CD4-positive, alpha-beta memory T cell (primary cell): ENCODE results near the gene NT5C3A. TPM values are rescaled to one million over a fixed set of nuclear protein-coding genes. Genes with fewer than 3 reads are reported as not detected.

Experiments used
- CTCF ChIA-PET: fragments of 350-600 bp; sonication (Branson Sonifier 250); formaldehyde crosslinking; loops from one replicate; lab custom pipeline; 2021; ENCODE audit warnings: inconsistent platforms; ENCODE audit not compliant: partially characterized antibody; lab: Charles Lee
- POLR2A ChIA-PET: fragments of 350-600 bp; sonication (Branson Sonifier 250); formaldehyde crosslinking; loops from one replicate; lab custom pipeline; 2021; ENCODE audit not compliant: partially characterized antibody; lab: Charles Lee
- DNase-seq, 5 donors: peaks; one replicate each; pipeline versions ENCODE4 v3.0.0 to v3.0.0-alpha.2; 2020 to 2022; ENCODE audit warnings: mixed read lengths in 1 of 5
- H3K27ac ChIP-seq: one replicate; pipeline ENCODE4 v1.7.0; 2013; ENCODE audit warnings: low read depth, low read length
- H3K27me3 ChIP-seq: 2 replicates; pipeline ENCODE4 v1.7.0; 2013; ENCODE audit warnings: mild to moderate bottlenecking, low read length, moderate library complexity; ENCODE audit not compliant: insufficient read depth
- H3K36me3 ChIP-seq: 2 replicates; pipeline ENCODE4 v1.7.0; 2013; ENCODE audit warnings: mild to moderate bottlenecking, low read length, moderate library complexity; ENCODE audit not compliant: insufficient read depth
- H3K4me1 ChIP-seq: 2 replicates; pipeline ENCODE4 v1.7.0; 2013; ENCODE audit warnings: mild to moderate bottlenecking, low read length, moderate library complexity; ENCODE audit not compliant: insufficient read depth
- H3K4me3 ChIP-seq, 2 donors: one replicate each; pipeline ENCODE4 v1.7.0; 2013; ENCODE audit warnings: low read length in 2 of 2, mild to moderate bottlenecking in 1 of 2
- H3K9me3 ChIP-seq, 2 donors: one replicate each; pipeline ENCODE4 v1.7.0; 2013; ENCODE audit warnings: low read length in 2 of 2, control low read depth in 1 of 2; ENCODE audit not compliant: control insufficient read depth in 1 of 2
- H3K27ac Mint-ChIP-seq, 7 donors: one replicate each; pipeline ENCODE4 v1.8.0; 2020 to 2021; ENCODE audit warnings: mixed read lengths in 7 of 7, mild to moderate bottlenecking in 6 of 7, inconsistent platforms in 3 of 7, moderate library complexity in 3 of 7
- H3K27me3 Mint-ChIP-seq, 2 donors: one replicate each; pipeline ENCODE4 v1.8.0; 2020 to 2021; ENCODE audit warnings: mixed read lengths in 2 of 2
- H3K36me3 Mint-ChIP-seq, 2 donors: one replicate each; pipeline ENCODE4 v1.8.0; 2020 to 2021; ENCODE audit warnings: mixed read lengths in 2 of 2, inconsistent platforms in 1 of 2, mild to moderate bottlenecking in 1 of 2
- H3K4me1 Mint-ChIP-seq, 4 donors: one replicate each; pipeline ENCODE4 v1.8.0; 2020 to 2021; ENCODE audit warnings: mixed read lengths in 4 of 4, mild to moderate bottlenecking in 1 of 4
- H3K4me3 Mint-ChIP-seq, 8 donors: one replicate each; pipeline ENCODE4 v1.8.0; 2020 to 2021; ENCODE audit warnings: mixed read lengths in 8 of 8, mild to moderate bottlenecking in 7 of 8, moderate library complexity in 6 of 8, inconsistent platforms in 3 of 8
- H3K9me3 Mint-ChIP-seq, 8 donors: one replicate each; pipeline ENCODE4 v1.8.0; 2020 to 2021; ENCODE audit warnings: mixed read lengths in 8 of 8, mild to moderate bottlenecking in 5 of 8, inconsistent platforms in 3 of 8, moderate library complexity in 1 of 8
- intact Hi-C: fragments of 100-400 bp; cut with micrococcal nuclease; formaldehyde crosslinking; loops from one replicate; pipeline ENCODE4 v1.15.1; 2023
- polyA plus RNA-seq, 2 donors: library from polyadenylated mRNA; unstranded; fragments of 300-500 nt; fragmentation: Illumina TruSeq; gene quantifications; one replicate each; pipeline ENCODE4 v1.2.3, GENCODE V29; 2021
- total RNA-seq, 2 experiments: library from RNA; stranded (reverse); gene quantifications; one replicate each; pipeline ENCODE4 v1.2.3, GENCODE V29; 2021

Gene NT5C3A
- total and polyA plus RNA-seq, 4 experiments from 2014 or later, result 44.2 to 93.9 (median 48.8) TPM

DNA sequence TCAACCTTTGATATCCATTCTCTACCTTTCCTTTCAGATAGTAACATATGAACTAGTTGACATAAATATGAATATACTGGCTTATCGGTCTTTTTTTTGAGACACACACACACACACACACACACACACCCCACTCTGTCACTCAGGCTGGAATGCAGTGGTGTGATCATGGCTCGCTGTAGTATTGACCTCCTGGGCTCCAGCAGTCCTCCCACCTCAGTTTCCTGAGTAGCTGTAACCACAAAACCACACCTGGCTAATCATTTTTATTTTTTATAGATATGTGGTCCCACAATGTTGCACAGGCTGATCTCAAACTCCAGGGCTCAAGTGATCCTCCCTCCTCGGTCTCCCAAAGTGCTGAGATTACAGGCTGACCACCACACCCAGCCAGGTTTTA, 14.2 kb upstream of the NT5C3A start:
- Mint-ChIP-seq H3K27me3 (peaks cover 2 to 3% of the 10 kb centered on the region in 2 donors), H3K4me1 (peaks cover 16 to 22% (median 19%) of the 10 kb centered on the region in 4 donors), H3K4me3 (peak overlapping the region in 5 of 8 donors; percentile 17 to 63 (median 47)), H3K27ac (no peak overlapping the region), H3K36me3 (no peaks in the 10 kb centered on the region), H3K9me3 (peaks cover 0 to 2% (median under 1%) of the 10 kb centered on the region in 8 donors)
- H3K9me3 ChIP-seq, result no peaks in the 10 kb centered on the region
- no peaks in the 10 kb centered on the region for H3K36me3 ChIP-seq
- H3K4me1 ChIP-seq, result peaks cover 19% of the 10 kb centered on the region
- H3K4me3 ChIP-seq, result no peak overlapping the region
- no peak overlapping the region for H3K27ac ChIP-seq
- ChIA-PET CTCF (interaction anchor here (1.6 to 3.2 kb wide), 2 partner anchors 8 to 31 kb away, joined by 3 to 16 read pairs; no protein-coding TSS in a partner anchor), POLR2A (interaction anchor here (1.4 to 1.9 kb wide), 2 partner anchors 13 to 14 kb away, joined by 3 to 10 read pairs; partner anchors contain the start of gene NT5C3A)
- intact Hi-C loops, result no loop called here
- no peak for DNase-seq
- H3K27me3 ChIP-seq, result no peaks in the 10 kb centered on the region

DNA sequence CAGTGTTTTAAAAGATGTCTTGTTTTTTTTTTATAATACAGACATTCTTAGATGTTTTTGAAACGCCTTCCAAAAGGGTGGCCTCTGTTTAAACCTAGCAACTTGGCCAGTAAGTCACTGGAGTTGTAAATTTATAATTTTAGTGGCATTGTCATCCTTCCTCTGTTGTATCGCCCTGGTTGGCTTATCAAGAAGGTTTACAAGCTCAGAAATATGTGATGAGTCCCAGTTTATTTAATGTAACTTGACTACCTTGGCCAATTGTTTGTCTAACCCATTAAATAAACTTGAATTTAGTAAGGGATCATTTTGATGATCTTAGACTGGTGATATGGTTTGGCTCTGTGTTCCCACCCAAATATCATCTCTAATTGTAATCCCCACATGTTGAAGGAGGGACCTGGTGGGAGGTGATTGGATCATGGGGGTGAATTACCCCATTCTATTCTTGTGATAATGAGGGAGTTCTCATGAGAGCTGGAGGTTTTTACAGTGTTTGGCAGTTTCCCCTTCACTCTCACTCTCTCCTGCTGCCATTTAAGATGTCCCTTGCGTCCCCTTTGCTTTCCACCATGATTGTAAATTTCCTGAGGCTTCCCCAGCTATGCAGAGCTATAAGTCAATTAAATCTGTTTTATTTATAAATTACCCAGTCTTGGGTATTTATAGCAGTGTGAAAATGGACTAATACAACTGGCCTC, 13.4 kb upstream of the NT5C3A start:
- Mint-ChIP-seq H3K9me3 (peaks cover 0 to 8% (median 4%) of the 10 kb centered on the region in 8 donors), H3K4me3 (no peak overlapping the region), H3K4me1 (peaks cover 16 to 22% (median 19%) of the 10 kb centered on the region in 4 donors), H3K27me3 (peaks cover 5% of the 10 kb centered on the region in 2 donors), H3K27ac (no peak overlapping the region), H3K36me3 (no peaks in the 10 kb centered on the region)
- ChIA-PET CTCF (interaction anchor here (1.2 to 3.2 kb wide), 3 partner anchors 7 to 32 kb away, joined by 3 to 16 read pairs (median 3); partner anchors contain the start of gene NT5C3A), POLR2A (interaction anchor here (0.8 kb wide), 1 partner anchor 14 kb away, joined by 4 read pairs; the partner anchor contains the start of gene NT5C3A)
- no peaks in the 10 kb centered on the region for H3K27me3 ChIP-seq
- DNase-seq, result no peak
- H3K9me3 ChIP-seq, result no peaks in the 10 kb centered on the region
- no peak overlapping the region for H3K4me3 ChIP-seq
- intact Hi-C loops, result no loop called here
- H3K36me3 ChIP-seq, result no peaks in the 10 kb centered on the region
- peaks cover 19% of the 10 kb centered on the region for H3K4me1 ChIP-seq
- no peak overlapping the region for H3K27ac ChIP-seq

DNA sequence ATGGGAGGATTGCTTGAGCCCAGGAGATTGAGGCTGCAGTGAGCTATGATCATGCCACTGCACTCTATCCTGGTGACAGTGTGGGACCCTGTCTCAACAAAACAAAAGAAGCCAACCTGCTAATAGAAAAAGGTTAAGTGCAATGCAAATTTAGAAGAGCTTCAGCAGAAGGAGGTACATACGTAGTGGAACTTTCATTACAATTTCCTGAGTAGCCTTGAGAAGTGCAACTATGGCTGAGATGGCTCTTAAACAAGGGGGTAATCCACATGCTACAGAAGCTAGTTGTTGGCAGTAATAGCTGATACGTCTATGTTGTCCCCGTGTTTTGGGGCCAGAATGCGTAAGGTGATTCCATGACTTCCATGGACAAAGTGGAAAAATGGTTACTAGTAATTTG, 10.7 kb upstream of the NT5C3A start:
- H3K27ac ChIP-seq, result no peak overlapping the region
- DNase-seq, result no peak
- H3K36me3 ChIP-seq, result no peaks in the 10 kb centered on the region
- CTCF ChIA-PET, result interaction anchor here (1.0 to 2.9 kb wide), 5 partner anchors 11 to 227 kb away, joined by 3 to 10 read pairs (median 7); partner anchors contain the start of genes NT5C3A and RP9
- no peaks in the 10 kb centered on the region for H3K36me3 Mint-ChIP-seq
- POLR2A ChIA-PET, result interaction anchor here (1.1 kb wide), 1 partner anchor 10 kb away, joined by 3 read pairs; the partner anchor contains the start of gene NT5C3A
- no peak overlapping the region for H3K4me3 Mint-ChIP-seq
- H3K4me1 Mint-ChIP-seq, result peaks cover 13 to 22% (median 18%) of the 10 kb centered on the region in 4 donors
- H3K4me3 ChIP-seq, result no peak overlapping the region
- H3K9me3 ChIP-seq, result peaks cover 0 to 6% of the 10 kb centered on the region in 2 donors
- peaks cover 19% of the 10 kb centered on the region for H3K4me1 ChIP-seq
- intact Hi-C loops, result no loop called here
- H3K27me3 Mint-ChIP-seq, result peaks cover 5% of the 10 kb centered on the region in 2 donors
- no peak overlapping the region for H3K27ac Mint-ChIP-seq
- H3K9me3 Mint-ChIP-seq, result peaks cover 2 to 28% (median 16%) of the 10 kb centered on the region in 8 donors
- no peaks in the 10 kb centered on the region for H3K27me3 ChIP-seq

DNA sequence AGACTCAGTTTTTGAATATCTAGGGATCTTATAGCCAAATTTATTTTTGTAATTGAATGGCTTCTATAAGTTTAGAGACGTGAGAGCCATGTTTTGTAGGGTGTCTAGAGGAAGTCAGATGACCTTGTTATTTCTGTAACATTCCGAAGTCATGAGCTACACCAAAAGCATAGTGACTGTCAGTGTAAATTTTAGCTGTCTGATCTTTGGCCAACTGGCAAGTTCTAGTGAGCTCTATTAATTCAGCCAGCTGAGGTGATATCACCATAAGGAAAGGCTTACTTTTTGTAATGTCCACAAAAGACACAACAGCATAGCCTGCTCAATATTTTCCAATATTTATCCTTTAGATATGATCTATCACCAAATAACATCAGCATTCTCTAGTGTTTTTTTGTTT, 9.9 kb upstream of the NT5C3A start:
- Histone ChIP-seq H3K4me3 (no peak overlapping the region), H3K4me1 (peaks cover 13% of the 10 kb centered on the region), H3K27ac (no peak overlapping the region), H3K9me3 (peaks cover 0 to 6% of the 10 kb centered on the region in 2 donors), H3K36me3 (no peaks in the 10 kb centered on the region), H3K27me3 (no peaks in the 10 kb centered on the region)
- Mint-ChIP-seq H3K9me3 (peaks cover 2 to 28% (median 16%) of the 10 kb centered on the region in 8 donors), H3K27ac (no peak overlapping the region), H3K36me3 (no peaks in the 10 kb centered on the region), H3K4me1 (peaks cover 10 to 16% (median 12%) of the 10 kb centered on the region in 4 donors), H3K27me3 (peaks cover 5% of the 10 kb centered on the region in 2 donors), H3K4me3 (no peak overlapping the region)
- ChIA-PET CTCF (interaction anchor here (1.2 to 2.9 kb wide), 2 partner anchors 20 to 36 kb away, joined by 3 to 10 read pairs; partner anchors contain the start of gene RP9), POLR2A (interaction anchor here (1.1 kb wide), 1 partner anchor 9 kb away, joined by 3 read pairs; the partner anchor contains the start of gene NT5C3A)
- intact Hi-C loops, result no loop called here
- no peak for DNase-seq

- intact Hi-C loops, result no loop called here
- H3K27ac Mint-ChIP-seq, result no peak overlapping the region
- H3K27me3 ChIP-seq, result no peaks in the 10 kb centered on the region
- no peaks in the 10 kb centered on the region for H3K4me1 Mint-ChIP-seq
- H3K9me3 Mint-ChIP-seq, result peaks cover 2 to 34% (median 23%) of the 10 kb centered on the region in 8 donors
- peaks cover 5 to 7% of the 10 kb centered on the region in 2 donors for H3K27me3 Mint-ChIP-seq
- ChIA-PET POLR2A (no interaction called here), CTCF (interaction anchor here (2.9 kb wide), 1 partner anchor 38 kb away, joined by 10 read pairs; the partner anchor contains the start of gene RP9)
- peaks cover 0 to 3% of the 10 kb centered on the region in 2 donors for H3K36me3 Mint-ChIP-seq
- no peaks in the 10 kb centered on the region for H3K36me3 ChIP-seq
- H3K4me3 Mint-ChIP-seq, result no peak overlapping the region
- H3K4me3 ChIP-seq, result no peak overlapping the region
- peaks cover 0 to 6% of the 10 kb centered on the region in 2 donors for H3K9me3 ChIP-seq
- H3K27ac ChIP-seq, result no peak overlapping the region
- H3K4me1 ChIP-seq, result no peaks in the 10 kb centered on the region
- no peak for DNase-seq
These were observed 8.3 kb upstream of the NT5C3A start for GRCh38 chr7:33070831-33071230.

DNA sequence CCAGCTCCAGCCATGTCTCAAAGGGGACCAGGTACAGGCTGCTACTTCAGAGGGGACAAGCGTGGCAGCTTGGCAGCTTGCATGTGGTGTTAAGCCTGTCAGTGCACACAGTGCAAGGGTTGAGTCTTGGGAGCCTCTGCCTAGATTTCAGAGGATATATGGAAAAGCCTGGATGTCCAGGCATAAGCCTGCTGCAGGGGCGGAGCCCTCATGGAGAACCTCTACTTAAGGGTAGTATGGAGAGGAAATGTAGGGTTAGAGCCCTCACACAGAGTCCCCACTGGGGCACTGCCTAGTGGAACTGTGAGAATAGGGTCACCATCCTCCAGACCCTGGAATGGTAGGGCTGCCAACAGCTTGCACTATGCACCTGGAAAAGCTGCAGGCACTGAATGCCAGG, 7.7 kb upstream of the NT5C3A start:
- DNase-seq, result no peak
- H3K27ac ChIP-seq, result no peak overlapping the region
- ChIA-PET CTCF (interaction anchor here (0.9 to 2.9 kb wide), 2 partner anchors 38 to 223 kb away, joined by 3 to 10 read pairs; partner anchors contain the start of gene RP9), POLR2A (no interaction called here)
- H3K4me1 ChIP-seq, result no peaks in the 10 kb centered on the region
- peaks cover 2 to 37% (median 26%) of the 10 kb centered on the region in 8 donors for H3K9me3 Mint-ChIP-seq
- intact Hi-C loops, result no loop called here
- peaks cover 6 to 7% of the 10 kb centered on the region in 2 donors for H3K27me3 Mint-ChIP-seq
- H3K36me3 ChIP-seq, result no peaks in the 10 kb centered on the region
- no peak overlapping the region for H3K4me3 Mint-ChIP-seq
- H3K27me3 ChIP-seq, result no peaks in the 10 kb centered on the region
- peaks cover 0 to 3% of the 10 kb centered on the region in 2 donors for H3K36me3 Mint-ChIP-seq
- H3K4me1 Mint-ChIP-seq, result no peaks in the 10 kb centered on the region
- H3K9me3 ChIP-seq, result peaks cover 0 to 6% of the 10 kb centered on the region in 2 donors
- no peak overlapping the region for H3K4me3 ChIP-seq
- no peak overlapping the region for H3K27ac Mint-ChIP-seq

DNA sequence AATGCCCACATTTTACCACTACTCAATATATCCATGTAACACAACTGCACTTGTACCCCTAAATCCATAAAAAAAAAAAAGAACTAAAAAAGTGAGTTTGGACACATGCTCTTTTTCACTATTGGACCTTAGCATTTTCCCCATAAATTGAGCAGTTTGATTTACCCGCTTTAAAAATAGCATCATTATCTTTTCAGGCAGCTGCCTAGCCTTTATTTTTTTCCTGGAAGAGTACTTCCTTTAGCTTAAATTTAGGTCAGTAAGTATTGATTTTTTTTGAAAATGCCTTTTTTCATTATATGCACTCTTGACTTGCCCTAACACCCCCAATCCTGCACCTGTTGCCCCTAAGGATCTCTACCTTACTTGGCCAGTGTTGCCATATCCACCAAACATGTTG, 5.3 kb upstream of the NT5C3A start:
- H3K4me1 ChIP-seq, result peaks cover 7% of the 10 kb centered on the region
- Mint-ChIP-seq H3K4me3 (no peak overlapping the region), H3K27me3 (peaks cover 6% of the 10 kb centered on the region in 2 donors), H3K36me3 (peaks cover 0 to 8% of the 10 kb centered on the region in 2 donors), H3K27ac (no peak overlapping the region), H3K9me3 (peaks cover 2 to 37% (median 26%) of the 10 kb centered on the region in 8 donors), H3K4me1 (peaks cover 4 to 7% (median 6%) of the 10 kb centered on the region in 4 donors)
- no peak for DNase-seq
- peaks cover 0 to 6% of the 10 kb centered on the region in 2 donors for H3K9me3 ChIP-seq
- H3K4me3 ChIP-seq, result no peak overlapping the region
- H3K27ac ChIP-seq, result no peak overlapping the region
- POLR2A ChIA-PET, result interaction anchor here (0.6 to 1.4 kb wide), 2 partner anchors 8 to 27 kb away, joined by 3 read pairs; no protein-coding TSS in a partner anchor
- H3K36me3 ChIP-seq, result no peaks in the 10 kb centered on the region
- H3K27me3 ChIP-seq, result no peaks in the 10 kb centered on the region
- intact Hi-C loops, result no loop called here
- CTCF ChIA-PET, result interaction anchor here (0.9 to 1.3 kb wide), 3 partner anchors 9 to 41 kb away, joined by 3 to 5 read pairs (median 4); partner anchors contain the start of gene RP9
